WTC11 (cell line): ENCODE measurements around the gene ZNF385A. TPM values are rescaled to one million over a fixed set of nuclear protein-coding genes. Genes with fewer than 3 reads are reported as not detected.

Source experiments
- ATAC-seq: fragments of 200-7000 bp; cut with Tn5 transposase; 2 replicates; pipeline ENCODE4 v1.10.0; 2021; ENCODE audit warnings: mild to moderate bottlenecking, moderate library complexity
- Bru-seq: library from RNA; stranded (reverse); fragments of 400-500 nt; gene quantifications from one replicate; lab custom pipeline; 2021; lab: Mats Ljungman, UMichigan
- CTCF ChIA-PET: fragments of 300-600 bp; sonication (Branson Sonifier 250); formaldehyde crosslinking; loops from one replicate; lab custom pipeline; 2021; ENCODE audit warnings: antibody characterized with exemption; lab: Charles Lee
- POLR2A ChIA-PET: fragments of 350-600 bp; sonication (Branson Sonifier 250); formaldehyde crosslinking; loops from one replicate; lab custom pipeline; 2021; ENCODE audit warnings: antibody characterized with exemption; lab: Charles Lee
- DNase-seq: peaks from one replicate; pipeline ENCODE4 v3.0.0; 2021; ENCODE audit warnings: low spot score
- H3K27ac Mint-ChIP-seq: 2 replicates; pipeline ENCODE4 v1.8.0; 2021; ENCODE audit warnings: mixed read lengths
- H3K27me3 Mint-ChIP-seq: 2 replicates; pipeline ENCODE4 v1.8.0; 2021; ENCODE audit warnings: low read depth, mild to moderate bottlenecking, moderate library complexity, mixed read lengths
- H3K36me3 Mint-ChIP-seq: 2 replicates; pipeline ENCODE4 v1.8.0; 2021; ENCODE audit warnings: mixed read lengths
- H3K4me1 Mint-ChIP-seq: 2 replicates; pipeline ENCODE4 v1.8.0; 2022; ENCODE audit warnings: mixed read lengths
- H3K4me3 Mint-ChIP-seq: 2 replicates; pipeline ENCODE4 v1.8.0; 2021; ENCODE audit warnings: mild to moderate bottlenecking, moderate library complexity, mixed read lengths
- H3K9me3 Mint-ChIP-seq: 2 replicates; pipeline ENCODE4 v1.8.0; 2021; ENCODE audit warnings: mixed read lengths
- E2F1 ChIP-seq: sonication (generic); formaldehyde crosslinking; IDR thresholded peaks from 2 replicates; pipeline ENCODE4 v1.8.0; 2022; ENCODE audit warnings: mild to moderate bottlenecking, missing genetic modification reagents
- FOXK1 ChIP-seq: sonication (generic); formaldehyde crosslinking; IDR thresholded peaks from 2 replicates; pipeline ENCODE4 v1.8.0; 2022; ENCODE audit warnings: mild to moderate bottlenecking, moderate library complexity, missing genetic modification reagents
- IRF1 ChIP-seq: sonication (generic); formaldehyde crosslinking; IDR thresholded peaks from 2 replicates; pipeline ENCODE4 v1.8.0; 2023; ENCODE audit warnings: missing genetic modification reagents
- IRF2 ChIP-seq: sonication (generic); formaldehyde crosslinking; IDR thresholded peaks from 2 replicates; pipeline ENCODE4 v1.8.0; 2022; ENCODE audit warnings: low read depth, missing genetic modification reagents, borderline replicate concordance
- ZNF423 ChIP-seq: fragments of 250-450 bp; sonication (Bioruptor Pico); IDR thresholded peaks from 2 replicates; pipeline ENCODE4 v2.1.2; 2022; ENCODE audit warnings: mild to moderate bottlenecking, moderate library complexity
- ZNF671 ChIP-seq: fragments of 250-450 bp; sonication (Bioruptor Pico); IDR thresholded peaks from 2 replicates; pipeline ENCODE4 v1.8.0; 2021; ENCODE audit warnings: mild to moderate bottlenecking
- long read RNA-seq, 3 experiments: library from RNA in 1 of 3; library from capped mRNA in 1 of 3; library from polyadenylated mRNA in 1 of 3; unstranded in 2 of 3; stranded (forward) in 1 of 3; transcript quantifications; one replicate each; pipeline ENCODE4 v2.0.0, GENCODE V29; 2021
- total RNA-seq: library from RNA; stranded (reverse); gene quantifications from 3 replicates; pipeline ENCODE4 v1.2.3, GENCODE V29; 2021
- TF ChIP-seq, protein P1 (sequence below): sonication (generic); formaldehyde crosslinking; conservative IDR thresholded peaks from 2 replicates; pipeline ENCODE4 v1.8.1; 2023; ENCODE audit warnings: mild to moderate bottlenecking, low read depth, missing genetic modification reagents, moderate library complexity
- TF ChIP-seq, protein P2 (sequence below): sonication (generic); formaldehyde crosslinking; IDR thresholded peaks from 2 replicates; pipeline ENCODE4 v1.8.0; 2022; ENCODE audit warnings: mild to moderate bottlenecking, missing genetic modification reagents
- TF ChIP-seq, protein P3 (sequence below): sonication (generic); formaldehyde crosslinking; IDR thresholded peaks from 2 replicates; pipeline ENCODE4 v1.8.0; 2022; ENCODE audit warnings: missing genetic modification reagents

Gene ZNF385A, protein sequence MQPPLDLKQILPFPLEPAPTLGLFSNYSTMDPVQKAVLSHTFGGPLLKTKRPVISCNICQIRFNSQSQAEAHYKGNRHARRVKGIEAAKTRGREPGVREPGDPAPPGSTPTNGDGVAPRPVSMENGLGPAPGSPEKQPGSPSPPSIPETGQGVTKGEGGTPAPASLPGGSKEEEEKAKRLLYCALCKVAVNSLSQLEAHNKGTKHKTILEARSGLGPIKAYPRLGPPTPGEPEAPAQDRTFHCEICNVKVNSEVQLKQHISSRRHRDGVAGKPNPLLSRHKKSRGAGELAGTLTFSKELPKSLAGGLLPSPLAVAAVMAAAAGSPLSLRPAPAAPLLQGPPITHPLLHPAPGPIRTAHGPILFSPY
- total RNA-seq (18.4 to 23.5 TPM (median 22.2 TPM) in 3 replicates), Bru-seq, nascent RNA (percentile 63 among the genes with signal in this experiment)
- long read RNA-seq, experiment 1, transcript ZNF385A-212 (8 exons, 2,369 nt), result major isoform, 6 of 21 reads
- long read RNA-seq, experiment 1, partial matches to known transcripts, result 7 of 21 reads
- long read RNA-seq, experiment 1, other reads (novel, unspliced or antisense), result 3 of 21 reads
- long read RNA-seq, experiment 2, transcript ZNF385A-201 (8 exons, 2,331 nt), result major isoform, 7 of 38 reads
- long read RNA-seq, experiment 2, transcript ZNF385A-203 (7 exons, 2,430 nt), result minor isoform, 5 of 38 reads
- long read RNA-seq, experiment 2, partial matches to known transcripts, result 5 of 38 reads
- long read RNA-seq, experiment 2, other reads (novel, unspliced or antisense), result 18 of 38 reads
- long read RNA-seq, experiment 3, partial matches to known transcripts, result 0 of 1 reads
- long read RNA-seq, experiment 3, other reads (novel, unspliced or antisense), result 0 of 1 reads

GRCh38 chr12:54384591-54385041 is at the start of gene ZNF385A:
Gene ZNF385A, minus strand, starts transcription at chr12:54384733. Its CDS starts 219 bp downstream, at chr12:54384514.
- Mint-ChIP-seq H3K27ac (no peak within 1 kb of the TSS), H3K9me3 (no peaks in the 10 kb centered on the region), H3K36me3 (peaks cover 9% of the 10 kb centered on the region), H3K27me3 (no peaks in the 10 kb centered on the region), H3K4me3 (peak within 1 kb of the TSS; percentile 47), H3K4me1 (peaks cover 62% of the 10 kb centered on the region)
- no peak for TF ChIP-seq ZNF671 (CRISPR knock-in tag)
- TF ChIP-seq ZNF423, result 0 out of 2 replicates have a peak, but pooled peaks have one; percentile 15
- TF ChIP-seq, protein P1, sequence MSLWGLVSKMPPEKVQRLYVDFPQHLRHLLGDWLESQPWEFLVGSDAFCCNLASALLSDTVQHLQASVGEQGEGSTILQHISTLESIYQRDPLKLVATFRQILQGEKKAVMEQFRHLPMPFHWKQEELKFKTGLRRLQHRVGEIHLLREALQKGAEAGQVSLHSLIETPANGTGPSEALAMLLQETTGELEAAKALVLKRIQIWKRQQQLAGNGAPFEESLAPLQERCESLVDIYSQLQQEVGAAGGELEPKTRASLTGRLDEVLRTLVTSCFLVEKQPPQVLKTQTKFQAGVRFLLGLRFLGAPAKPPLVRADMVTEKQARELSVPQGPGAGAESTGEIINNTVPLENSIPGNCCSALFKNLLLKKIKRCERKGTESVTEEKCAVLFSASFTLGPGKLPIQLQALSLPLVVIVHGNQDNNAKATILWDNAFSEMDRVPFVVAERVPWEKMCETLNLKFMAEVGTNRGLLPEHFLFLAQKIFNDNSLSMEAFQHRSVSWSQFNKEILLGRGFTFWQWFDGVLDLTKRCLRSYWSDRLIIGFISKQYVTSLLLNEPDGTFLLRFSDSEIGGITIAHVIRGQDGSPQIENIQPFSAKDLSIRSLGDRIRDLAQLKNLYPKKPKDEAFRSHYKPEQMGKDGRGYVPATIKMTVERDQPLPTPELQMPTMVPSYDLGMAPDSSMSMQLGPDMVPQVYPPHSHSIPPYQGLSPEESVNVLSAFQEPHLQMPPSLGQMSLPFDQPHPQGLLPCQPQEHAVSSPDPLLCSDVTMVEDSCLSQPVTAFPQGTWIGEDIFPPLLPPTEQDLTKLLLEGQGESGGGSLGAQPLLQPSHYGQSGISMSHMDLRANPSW (CRISPR knock-in tag), result no peak
- ChIA-PET CTCF (interaction anchor here (1.0 to 4.3 kb wide), 8 partner anchors 9 to 133 kb away, joined by 3 to 67 read pairs (median 3); no protein-coding TSS in a partner anchor), POLR2A (no interaction called here)
- no peak for DNase-seq
- no peak for ATAC-seq

DNA sequence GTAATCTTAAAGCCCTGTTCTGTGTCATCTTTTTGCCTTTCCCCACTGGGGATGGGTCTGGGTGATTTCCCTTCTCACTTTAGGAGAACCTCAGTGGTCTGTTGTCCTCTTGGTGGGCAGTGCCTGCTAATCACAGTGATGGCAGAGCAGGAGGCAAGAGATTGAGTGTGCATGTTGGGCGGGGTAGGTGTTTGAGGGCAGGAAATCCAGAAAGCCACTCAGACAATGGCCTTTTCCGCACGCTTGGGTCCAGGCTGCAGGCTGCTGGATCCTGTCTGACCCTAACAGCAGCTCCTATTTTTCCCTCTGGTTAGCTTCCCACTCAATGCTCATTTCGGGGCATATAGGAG is 48.3 kb upstream of the ZNF385A start:
- ATAC-seq, result no peak
- no peak for TF ChIP-seq IRF2
- Mint-ChIP-seq H3K9me3 (no peaks in the 10 kb centered on the region), H3K27me3 (peaks cover 94% of the 10 kb centered on the region), H3K36me3 (no peaks in the 10 kb centered on the region), H3K27ac (no peak overlapping the region), H3K4me1 (peaks cover 38% of the 10 kb centered on the region), H3K4me3 (no peak overlapping the region)
- no peak for DNase-seq
- CTCF ChIA-PET, result interaction anchor here (0.9 to 12.5 kb wide), 11 partner anchors 15 to 147 kb away, joined by 3 to 230 read pairs (median 4); partner anchors contain the start of gene COPZ1
- POLR2A ChIA-PET, result interaction anchor here (0.6 to 1.9 kb wide), 4 partner anchors 12 to 1201 kb away, joined by 3 to 6 read pairs (median 4); partner anchors contain the start of gene ITGA5

DNA sequence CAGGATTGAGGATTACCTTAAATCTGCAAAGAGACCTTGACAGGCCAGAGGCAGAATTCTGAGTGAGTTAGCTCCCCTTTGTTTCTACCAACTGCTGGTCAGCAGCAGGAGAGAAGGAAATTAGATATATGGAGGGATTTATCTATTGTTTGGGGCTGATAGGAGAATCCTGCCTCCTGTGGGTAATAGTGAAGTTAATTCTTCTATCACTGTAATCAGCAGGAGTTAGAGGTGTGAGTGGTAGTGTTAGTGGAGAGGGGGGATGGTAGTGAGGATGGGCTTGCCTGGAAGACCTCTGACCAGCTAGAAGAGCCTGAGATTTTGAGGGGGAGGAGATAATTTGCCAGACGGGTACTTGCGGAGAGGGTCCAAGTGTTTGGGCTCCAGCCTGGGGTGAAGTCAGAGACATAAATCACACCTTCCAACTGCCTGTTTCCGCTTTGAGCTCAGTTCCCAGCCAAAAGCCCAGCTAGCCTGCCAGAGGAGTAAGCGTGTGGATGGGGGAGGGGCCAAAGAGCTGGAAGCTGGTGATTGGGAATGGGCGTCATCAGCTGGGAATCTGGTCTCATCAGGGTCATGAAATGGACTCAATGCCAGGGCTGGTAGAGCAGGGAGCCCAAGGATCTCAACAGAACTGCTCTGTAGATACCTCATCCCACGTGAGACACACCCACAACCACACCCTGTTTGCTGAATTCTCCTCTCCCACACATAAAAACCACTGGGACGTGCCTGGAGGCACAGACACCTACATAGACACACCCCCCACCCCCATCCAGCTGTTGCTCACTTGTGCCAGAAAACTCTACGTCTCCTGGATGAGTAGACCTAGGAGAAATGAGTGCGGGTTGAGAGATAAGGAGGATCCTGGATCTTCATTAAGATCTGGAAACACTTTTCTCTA is 47.6 kb upstream of the ZNF385A start:
- DNase-seq (peak; percentile 60), ATAC-seq (peak; percentile 63)
- H3K4me1 Mint-ChIP-seq, result peaks cover 43% of the 10 kb centered on the region
- no peak overlapping the region for H3K27ac Mint-ChIP-seq
- H3K9me3 Mint-ChIP-seq, result no peaks in the 10 kb centered on the region
- H3K36me3 Mint-ChIP-seq, result no peaks in the 10 kb centered on the region
- ChIA-PET CTCF (interaction anchor here (0.6 to 12.5 kb wide), 16 partner anchors 8 to 258 kb away, joined by 3 to 230 read pairs (median 4); partner anchors contain the start of gene COPZ1), POLR2A (interaction anchor here (0.6 to 1.9 kb wide), 5 partner anchors 11 to 1202 kb away, joined by 3 to 6 read pairs (median 3); partner anchors contain the start of gene ITGA5)
- peaks cover 94% of the 10 kb centered on the region for H3K27me3 Mint-ChIP-seq
- no peak for TF ChIP-seq E2F1 (CRISPR knock-in tag)
- TF ChIP-seq FOXK1, result no peak
- TF ChIP-seq, protein P2, sequence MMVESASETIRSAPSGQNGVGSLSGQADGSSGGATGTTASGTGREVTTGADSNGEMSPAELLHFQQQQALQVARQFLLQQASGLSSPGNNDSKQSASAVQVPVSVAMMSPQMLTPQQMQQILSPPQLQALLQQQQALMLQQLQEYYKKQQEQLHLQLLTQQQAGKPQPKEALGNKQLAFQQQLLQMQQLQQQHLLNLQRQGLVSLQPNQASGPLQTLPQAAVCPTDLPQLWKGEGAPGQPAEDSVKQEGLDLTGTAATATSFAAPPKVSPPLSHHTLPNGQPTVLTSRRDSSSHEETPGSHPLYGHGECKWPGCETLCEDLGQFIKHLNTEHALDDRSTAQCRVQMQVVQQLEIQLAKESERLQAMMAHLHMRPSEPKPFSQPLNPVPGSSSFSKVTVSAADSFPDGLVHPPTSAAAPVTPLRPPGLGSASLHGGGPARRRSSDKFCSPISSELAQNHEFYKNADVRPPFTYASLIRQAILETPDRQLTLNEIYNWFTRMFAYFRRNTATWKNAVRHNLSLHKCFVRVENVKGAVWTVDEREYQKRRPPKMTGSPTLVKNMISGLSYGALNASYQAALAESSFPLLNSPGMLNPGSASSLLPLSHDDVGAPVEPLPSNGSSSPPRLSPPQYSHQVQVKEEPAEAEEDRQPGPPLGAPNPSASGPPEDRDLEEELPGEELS, result 0 out of 2 replicates have a peak, but pooled peaks have one; percentile 37
- TF ChIP-seq, protein P3, sequence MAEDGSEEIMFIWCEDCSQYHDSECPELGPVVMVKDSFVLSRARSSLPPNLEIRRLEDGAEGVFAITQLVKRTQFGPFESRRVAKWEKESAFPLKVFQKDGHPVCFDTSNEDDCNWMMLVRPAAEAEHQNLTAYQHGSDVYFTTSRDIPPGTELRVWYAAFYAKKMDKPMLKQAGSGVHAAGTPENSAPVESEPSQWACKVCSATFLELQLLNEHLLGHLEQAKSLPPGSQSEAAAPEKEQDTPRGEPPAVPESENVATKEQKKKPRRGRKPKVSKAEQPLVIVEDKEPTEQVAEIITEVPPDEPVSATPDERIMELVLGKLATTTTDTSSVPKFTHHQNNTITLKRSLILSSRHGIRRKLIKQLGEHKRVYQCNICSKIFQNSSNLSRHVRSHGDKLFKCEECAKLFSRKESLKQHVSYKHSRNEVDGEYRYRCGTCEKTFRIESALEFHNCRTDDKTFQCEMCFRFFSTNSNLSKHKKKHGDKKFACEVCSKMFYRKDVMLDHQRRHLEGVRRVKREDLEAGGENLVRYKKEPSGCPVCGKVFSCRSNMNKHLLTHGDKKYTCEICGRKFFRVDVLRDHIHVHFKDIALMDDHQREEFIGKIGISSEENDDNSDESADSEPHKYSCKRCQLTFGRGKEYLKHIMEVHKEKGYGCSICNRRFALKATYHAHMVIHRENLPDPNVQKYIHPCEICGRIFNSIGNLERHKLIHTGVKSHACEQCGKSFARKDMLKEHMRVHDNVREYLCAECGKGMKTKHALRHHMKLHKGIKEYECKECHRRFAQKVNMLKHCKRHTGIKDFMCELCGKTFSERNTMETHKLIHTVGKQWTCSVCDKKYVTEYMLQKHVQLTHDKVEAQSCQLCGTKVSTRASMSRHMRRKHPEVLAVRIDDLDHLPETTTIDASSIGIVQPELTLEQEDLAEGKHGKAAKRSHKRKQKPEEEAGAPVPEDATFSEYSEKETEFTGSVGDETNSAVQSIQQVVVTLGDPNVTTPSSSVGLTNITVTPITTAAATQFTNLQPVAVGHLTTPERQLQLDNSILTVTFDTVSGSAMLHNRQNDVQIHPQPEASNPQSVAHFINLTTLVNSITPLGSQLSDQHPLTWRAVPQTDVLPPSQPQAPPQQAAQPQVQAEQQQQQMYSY (CRISPR knock-in tag), result peak; percentile 74; the same call in 1 of the 2 replicates
- 0 out of 2 replicates have a peak, but pooled peaks have one; percentile 34 for TF ChIP-seq IRF1 (CRISPR knock-in tag)
- H3K4me3 Mint-ChIP-seq, result peak overlapping the region; percentile 5; the same call in 1 of the 2 replicates
